ENCODE data around the gene MSX1.

The MSX1 gene

GRCh38 chr4:4858527-4859324, 739 bp upstream of the MSX1 start:
- no peak for DNase-seq

- no peak for DNase-seq
These were observed 534 bp downstream of the MSX1 start for GRCh38 chr4:4859799-4860599.

DNA sequence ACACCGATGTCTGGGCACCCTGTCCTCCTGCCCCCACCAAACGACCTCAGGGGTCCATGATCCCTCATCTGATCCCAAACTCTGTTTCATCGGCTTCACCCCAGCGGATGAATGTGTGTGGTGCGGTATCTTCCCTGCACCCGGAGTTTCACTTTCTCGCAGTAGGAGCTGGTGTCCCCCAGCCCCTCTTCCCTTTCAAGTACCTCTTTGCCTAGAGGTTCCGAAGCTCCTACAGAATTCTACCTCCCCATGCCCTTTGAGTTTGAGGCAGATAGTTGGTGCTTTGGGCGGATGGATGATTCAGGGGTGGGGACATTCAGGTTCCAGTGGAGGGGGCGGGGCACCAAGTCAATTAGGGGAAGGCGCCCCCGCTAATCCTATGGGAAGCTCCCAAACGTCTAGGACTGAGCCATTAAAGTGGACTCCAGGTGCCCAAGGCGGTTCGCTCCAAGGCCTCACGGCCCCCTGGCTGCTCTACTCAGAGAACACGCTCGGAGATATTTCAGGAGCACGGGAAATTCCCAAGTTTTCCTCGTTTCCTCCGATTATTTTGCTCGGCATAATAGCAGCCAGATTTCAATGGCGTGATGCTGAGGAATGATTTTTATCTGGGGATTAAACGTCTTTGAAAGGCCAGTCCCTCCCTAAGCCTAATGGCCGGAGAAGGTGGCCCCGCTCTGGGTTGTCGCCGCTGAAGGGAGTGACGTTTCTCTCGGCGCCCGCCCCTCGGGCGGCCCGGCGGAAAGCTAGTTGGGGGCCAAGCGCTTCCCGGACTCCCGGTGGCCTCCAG, 1.3 kb downstream of the MSX1 start:
- no peak for DNase-seq

DNA sequence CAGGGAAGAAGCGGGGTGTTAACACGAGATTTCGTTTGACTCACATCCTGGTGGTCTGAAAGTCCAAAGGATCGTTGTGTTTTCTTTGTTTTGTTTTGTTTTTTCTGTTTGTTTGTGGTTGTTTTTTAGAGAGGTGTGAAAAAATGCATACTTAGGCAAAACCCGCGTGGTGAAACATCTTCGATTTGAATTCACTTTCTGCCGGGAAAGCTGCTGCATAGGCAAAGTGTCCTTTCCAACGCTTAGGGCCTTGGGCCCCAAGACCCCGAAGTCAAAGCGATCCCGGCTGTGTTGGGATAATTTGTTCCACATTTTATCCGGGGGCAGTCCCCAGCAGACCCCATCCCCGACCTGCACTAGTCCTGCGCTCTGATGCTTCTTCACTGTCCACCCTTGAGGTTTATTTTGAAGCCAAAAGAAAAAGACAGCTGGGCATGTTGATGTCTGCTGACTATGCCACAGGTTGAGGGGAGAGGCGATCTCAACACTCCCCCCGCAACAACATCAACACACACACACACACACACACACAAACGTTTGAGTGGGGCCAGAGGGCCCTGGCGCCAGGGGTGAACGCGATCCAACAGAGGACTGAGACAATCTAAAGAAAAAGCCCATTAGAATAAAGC, 2.0 kb downstream of the MSX1 start:
- no peak for DNase-seq

DNA sequence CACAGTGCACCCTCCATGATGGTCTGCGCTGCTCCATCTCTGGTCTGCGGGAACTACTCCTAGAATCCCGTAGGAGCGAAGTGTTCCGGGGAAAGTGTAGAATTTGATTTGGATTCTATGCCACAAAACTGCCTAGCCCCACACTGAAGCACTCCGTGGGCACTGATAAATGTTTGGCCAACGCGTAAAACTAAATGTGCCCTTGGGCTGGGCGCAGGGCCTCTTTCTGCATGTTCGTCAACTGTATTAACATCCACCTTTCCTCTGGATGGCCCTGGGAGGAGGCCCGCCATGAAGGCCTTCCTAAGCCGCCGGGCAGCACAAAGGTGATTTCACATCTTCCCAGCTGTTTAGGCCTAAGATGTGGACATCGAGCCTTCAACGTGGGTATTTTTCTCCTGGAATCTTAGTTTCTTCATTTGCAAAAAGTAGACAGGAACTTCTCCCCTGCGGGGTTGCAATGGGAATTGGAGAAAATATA, 2.6 kb downstream of the MSX1 start:
- no peak for DNase-seq

DNA sequence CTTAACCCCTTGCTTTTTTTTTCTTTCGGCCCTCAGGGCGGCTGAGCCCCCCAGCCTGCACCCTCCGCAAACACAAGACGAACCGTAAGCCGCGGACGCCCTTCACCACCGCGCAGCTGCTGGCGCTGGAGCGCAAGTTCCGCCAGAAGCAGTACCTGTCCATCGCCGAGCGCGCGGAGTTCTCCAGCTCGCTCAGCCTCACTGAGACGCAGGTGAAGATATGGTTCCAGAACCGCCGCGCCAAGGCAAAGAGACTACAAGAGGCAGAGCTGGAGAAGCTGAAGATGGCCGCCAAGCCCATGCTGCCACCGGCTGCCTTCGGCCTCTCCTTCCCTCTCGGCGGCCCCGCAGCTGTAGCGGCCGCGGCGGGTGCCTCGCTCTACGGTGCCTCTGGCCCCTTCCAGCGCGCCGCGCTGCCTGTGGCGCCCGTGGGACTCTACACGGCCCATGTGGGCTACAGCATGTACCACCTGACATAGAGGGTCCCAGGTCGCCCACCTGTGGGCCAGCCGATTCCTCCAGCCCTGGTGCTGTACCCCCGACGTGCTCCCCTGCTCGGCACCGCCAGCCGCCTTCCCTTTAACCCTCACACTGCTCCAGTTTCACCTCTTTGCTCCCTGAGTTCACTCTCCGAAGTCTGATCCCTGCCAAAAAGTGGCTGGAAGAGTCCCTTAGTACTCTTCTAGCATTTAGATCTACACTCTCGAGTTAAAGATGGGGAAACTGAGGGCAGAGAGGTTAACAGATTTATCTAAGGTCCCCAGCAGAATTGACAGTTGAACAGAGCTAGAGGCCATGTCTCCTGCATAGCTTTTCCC, 3.4 kb downstream of the MSX1 start:
- no peak for DNase-seq

DNA sequence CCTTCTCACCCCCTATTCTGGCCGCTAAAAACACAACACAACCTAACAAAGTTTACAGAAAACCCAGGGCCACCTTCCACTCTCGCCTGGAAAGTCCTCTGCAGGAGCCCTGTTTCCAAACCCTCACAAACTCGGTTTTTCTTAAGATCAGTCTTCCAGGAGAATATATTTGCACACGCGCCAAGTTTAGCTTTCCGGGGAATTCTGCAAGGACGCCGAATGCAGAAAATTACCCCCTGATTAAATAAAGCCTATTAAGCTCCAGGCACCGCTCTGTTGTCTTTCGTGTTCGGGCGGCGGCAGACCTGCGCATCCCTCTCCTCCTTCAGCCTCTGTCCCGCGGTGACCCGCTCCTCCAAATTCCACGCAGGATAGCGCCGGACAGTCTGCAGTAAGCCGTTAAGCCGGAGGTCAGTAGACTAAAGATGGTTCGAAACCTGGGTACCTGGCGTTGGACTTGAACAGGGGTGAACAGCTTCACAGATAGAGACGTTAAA, 5.0 kb downstream of the MSX1 start:
- no peak for DNase-seq

- no peak for DNase-seq
These were observed 5.7 kb downstream of the MSX1 start for GRCh38 chr4:4864940-4865704.

GRCh38 chr4:4865705-4866123, 6.2 kb downstream of the MSX1 start:
- no peak for DNase-seq

- no peak for DNase-seq
These were observed 6.8 kb downstream of the MSX1 start for GRCh38 chr4:4866124-4866865.

DNA sequence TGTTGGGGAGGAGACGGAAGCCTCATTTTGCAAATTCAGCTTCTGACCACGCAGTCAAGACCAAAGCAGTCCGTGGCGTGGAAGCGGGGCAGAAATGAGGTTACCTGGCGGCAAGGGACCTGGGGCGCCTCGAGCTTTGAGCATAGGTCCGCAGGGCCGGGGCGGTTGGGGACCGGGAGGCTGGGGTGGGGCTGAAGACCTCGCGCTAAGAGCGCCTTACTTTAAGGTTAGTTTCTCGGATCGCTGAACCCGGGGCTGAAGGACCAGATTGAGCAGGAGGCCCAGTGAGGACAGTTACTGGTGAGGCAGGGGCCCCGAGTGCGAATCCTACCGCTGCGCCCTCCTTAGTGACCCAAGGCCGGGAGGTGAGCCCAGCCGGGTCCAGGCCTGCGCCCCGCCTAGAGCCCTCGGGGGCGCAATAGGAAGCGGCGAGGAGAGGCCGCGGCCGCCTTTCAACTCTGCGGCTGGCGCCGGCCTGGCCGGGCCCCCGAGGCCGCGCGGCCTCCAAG, 7.5 kb downstream of the MSX1 start:
- DNase-seq: no peak

- DNase-seq: no peak
These were observed 8.0 kb downstream of the MSX1 start for GRCh38 chr4:4867375-4868039.

GRCh38 chr4:4868040-4868757, 8.7 kb downstream of the MSX1 start:
- DNase-seq: no peak

GRCh38 chr4:4868758-4869723, 9.6 kb downstream of the MSX1 start:
- no peak for DNase-seq

DNA sequence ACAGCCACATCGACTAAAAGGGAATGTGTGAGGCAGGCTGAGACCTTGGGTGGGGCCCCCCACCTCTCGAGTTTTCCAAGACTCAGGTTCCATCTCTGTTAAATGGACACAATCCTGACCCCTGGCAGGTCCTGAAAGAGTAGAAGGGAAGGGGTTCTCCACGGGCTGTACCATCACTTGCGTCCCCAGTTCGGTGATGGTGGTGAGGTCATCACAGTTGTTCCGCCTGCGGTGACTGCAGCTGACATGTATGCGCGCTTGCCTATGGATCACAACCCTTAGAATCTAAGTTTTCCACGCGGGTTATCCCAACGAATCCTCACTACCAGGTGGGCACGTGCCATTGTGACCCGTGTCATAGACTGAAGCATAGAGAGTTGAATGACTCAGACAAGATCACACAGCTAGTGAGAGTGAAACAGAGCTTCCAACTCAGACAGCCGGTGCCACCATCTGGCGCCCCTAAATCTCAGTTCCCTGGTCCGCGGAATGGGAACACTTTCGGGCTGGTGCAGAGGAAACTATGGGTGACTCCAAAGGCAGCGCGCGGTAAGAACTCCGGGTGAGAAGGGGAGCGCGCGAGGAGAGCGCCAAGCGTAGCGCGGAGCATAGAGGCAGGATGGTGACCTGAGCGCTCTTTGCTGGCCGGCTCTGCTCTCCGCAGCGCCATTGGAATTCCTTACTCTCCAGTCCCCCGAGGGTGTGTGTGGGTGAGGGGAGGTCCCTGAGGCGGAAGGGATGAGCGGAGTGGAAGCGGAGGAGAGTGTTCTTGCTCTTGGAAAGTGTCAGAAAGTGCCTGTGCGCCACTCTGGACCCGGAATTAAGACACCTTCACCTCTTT, 10.5 kb downstream of the MSX1 start:
- no peak for DNase-seq

DNA sequence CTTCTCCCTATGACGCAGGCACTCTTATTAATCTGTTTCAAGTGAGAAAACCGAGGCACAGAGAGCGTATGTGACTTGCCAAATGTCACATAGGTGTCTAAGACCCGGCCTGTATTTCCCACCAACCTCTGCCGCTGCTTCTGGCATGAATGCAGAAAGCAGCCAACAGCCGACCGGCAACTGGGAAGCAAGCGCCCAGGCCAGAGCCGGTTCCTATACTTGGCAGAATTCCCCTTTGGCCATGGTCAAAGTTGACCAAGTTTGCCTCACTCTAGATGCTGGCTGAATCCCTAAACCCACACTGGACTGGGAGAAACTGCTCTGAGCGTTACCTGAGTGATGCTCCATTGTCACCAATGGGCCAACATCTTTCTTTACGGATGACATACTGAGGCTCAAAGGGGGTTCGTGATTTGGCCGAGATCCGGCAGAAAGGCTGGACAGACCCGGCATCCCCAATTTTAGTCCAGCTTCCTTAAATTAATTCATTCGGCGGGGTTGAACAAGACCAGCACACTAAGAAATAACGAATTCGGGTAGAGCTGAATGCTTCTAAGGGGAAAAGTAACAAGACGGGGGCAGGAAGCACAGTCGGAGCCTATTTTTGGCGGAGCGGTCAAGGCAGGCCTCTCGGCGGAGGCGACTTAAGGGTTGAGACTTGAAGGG, 11.2 kb downstream of the MSX1 start:
- DNase-seq: no peak

Data from NCI-H1105 (cell line).